ENCODE measurements around the gene ZNF385B. TPM values are rescaled to one million over a fixed set of nuclear protein-coding genes. Genes with fewer than 3 reads are reported as not detected.

Gene ZNF385B
- total and polyA plus RNA-seq, 9 of the 15 experiments (the other 6 are each of a cell fraction or from before 2014, with no cell fraction given), result 0.50 TPM; not detected in 8

GRCh38 chr2:179824961-179825360 is 36.5 kb downstream of the ZNF385B start:
- no peaks in the 10 kb centered on the region for H3K27me3 ChIP-seq (ENCODE audit: control insufficient read depth in 2 of 2, insufficient read depth in 2 of 2, low read length in 2 of 2)
- no peak overlapping the region for H3K27ac ChIP-seq (ENCODE audit: extremely low read depth, low read depth, low read length)
- FAIRE-seq (no peak), ATAC-seq (no peak), DNase-seq (ENCODE audit: extremely low read depth in 1 of 4, low spot score in 3 of 4) (no peak)
- no peaks in the 10 kb centered on the region for H3K9me3 ChIP-seq (replicated peaks; ENCODE audit: control insufficient read depth, insufficient read depth, low read depth, low read length)
- 21% methylated on average over 1 of the region's 1 CpG for WGBS (ENCODE audit: insufficient coverage, low coverage, missing lambda C conversion rate)
- in situ Hi-C loops (cut with MboI) (no loop called here), intact Hi-C loops (cut with micrococcal nuclease) (no loop called here)
- no peaks in the 10 kb centered on the region for H3K9me1 ChIP-seq (ENCODE audit: control insufficient read depth, insufficient read depth, low read length)
- no peak overlapping the region for H2AFZ ChIP-seq (ENCODE audit: low read depth, low read length)
- no peaks in the 10 kb centered on the region for H4K20me1 ChIP-seq (replicated peaks; ENCODE audit: control insufficient read depth, insufficient read depth, low read length)
- no peak overlapping the region for H3K9ac ChIP-seq (ENCODE audit: insufficient read depth in 1 of 2, low read depth in 2 of 2, low read length in 2 of 2)
- H3K36me3 ChIP-seq (ENCODE audit: control insufficient read depth, insufficient read depth, low read length), result no peaks in the 10 kb centered on the region
- ChIA-PET CTCF (ENCODE audit: low intra/inter-chr PET ratio) (no interaction called here), POLR2A (no interaction called here)
- TF ChIP-seq TAF9B (IDR thresholded peaks at IDR 0.05; ENCODE audit: partially characterized antibody), result no peak
- TF ChIP-seq MEIS2 (IDR thresholded peaks at IDR 0.05; ENCODE audit: partially characterized antibody), result no peak
- no peak for TF ChIP-seq ZNF583 (CRISPR knock-in tag; IDR thresholded peaks at IDR 0.05)
- TF ChIP-seq PTBP1 (IDR thresholded peaks at IDR 0.05; ENCODE audit: low read depth, low read length), result no peak
- no peak for TF ChIP-seq SRF (CRISPR knock-in tag; IDR thresholded peaks at IDR 0.05)
- TF ChIP-seq STAT5A (IDR thresholded peaks at IDR 0.05; ENCODE audit: borderline replicate concordance, low read length), result no peak
- no peak for TF ChIP-seq ZNF408 (CRISPR knock-in tag; IDR thresholded peaks at IDR 0.05; ENCODE audit: low read depth)
- TF ChIP-seq ZBTB9 (CRISPR knock-in tag; IDR thresholded peaks at IDR 0.05), result no peak
- no peak for TF ChIP-seq ZBTB43 (CRISPR knock-in tag; IDR thresholded peaks at IDR 0.05)
- TF ChIP-seq FUS (optimal IDR thresholded peaks at IDR 0.05; ENCODE audit: low read depth, low read length), result no peak
- no peak for TF ChIP-seq PCBP1 (IDR thresholded peaks at IDR 0.05; ENCODE audit: low read depth, low read length, poor library complexity, severe bottlenecking)
- TF ChIP-seq HMBOX1 (IDR thresholded peaks at IDR 0.05), result no peak
- TF ChIP-seq HNRNPLL (IDR thresholded peaks at IDR 0.05; ENCODE audit: low read depth, low read length, poor library complexity, severe bottlenecking), result no peak
- no peak for TF ChIP-seq HIVEP1 (CRISPR knock-in tag; IDR thresholded peaks at IDR 0.05)
- TF ChIP-seq ZNF282 (CRISPR knock-in tag; IDR thresholded peaks at IDR 0.05), result no peak
- no peak for TF ChIP-seq CHD4 (IDR thresholded peaks at IDR 0.05; ENCODE audit: insufficient read depth, insufficient replicate concordance, low read depth, low read length, poor library complexity, severe bottlenecking)
- no peak for TF ChIP-seq SP1 (CRISPR knock-in tag; IDR thresholded peaks at IDR 0.05)
- no peak for TF ChIP-seq ZNF263 (CRISPR knock-in tag; IDR thresholded peaks at IDR 0.05; ENCODE audit: borderline replicate concordance)
- H3K4me1 ChIP-seq (replicated peaks in 1 of 2; ENCODE audit: control insufficient read depth in 2 of 2, insufficient read depth in 2 of 2, low read length in 2 of 2), result no peaks in the 10 kb centered on the region
- H3K4me2 ChIP-seq (ENCODE audit: insufficient read depth, low read length), result no peak overlapping the region
- no peak overlapping the region for H3K4me3 ChIP-seq
- no TSS peak for BruUV-seq (replicated peaks)
- no peaks in the 10 kb centered on the region for H3K79me2 ChIP-seq (ENCODE audit: control insufficient read depth, insufficient read depth, low read length)
